Measurements from ENCODE around the gene SLC6A12.

Gene SLC6A12

GRCh38 chr12:257521-258321, 43.8 kb upstream of the SLC6A12 start:
- Histone ChIP-seq H2AFZ (ENCODE audit: low read depth) (no peak overlapping the region), H3K4me3 (IDR thresholded peaks at IDR 0.05; ENCODE audit: insufficient read depth, low read depth, low read length) (no peak overlapping the region), H3K79me2 (ENCODE audit: insufficient read depth, low read depth) (no peaks in the 10 kb centered on the region), H3K4me1 (ENCODE audit: low read depth, poor library complexity, severe bottlenecking) (no peaks in the 10 kb centered on the region), H4K20me1 (ENCODE audit: insufficient read depth) (no peaks in the 10 kb centered on the region), H3K36me3 (ENCODE audit: insufficient read depth) (no peaks in the 10 kb centered on the region), H3K27me3 (ENCODE audit: insufficient read depth, low read depth) (no peaks in the 10 kb centered on the region; the same call in 1 of the 2 replicates), H3K9ac (no peak overlapping the region), H3K27ac (no peak overlapping the region), H3K4me2 (no peak overlapping the region)
- no peak for TF ChIP-seq CTCF (conservative IDR thresholded peaks at IDR 0.05; ENCODE audit: low read depth, low read length)

- H3K79me2 ChIP-seq (ENCODE audit: insufficient read depth, low read depth), result no peaks in the 10 kb centered on the region
- no peaks in the 10 kb centered on the region for H3K36me3 ChIP-seq (ENCODE audit: insufficient read depth)
- no peak overlapping the region for H3K4me2 ChIP-seq
- no peak overlapping the region for H2AFZ ChIP-seq (ENCODE audit: low read depth)
- H3K27ac ChIP-seq, result no peak overlapping the region
- H3K4me3 ChIP-seq (IDR thresholded peaks at IDR 0.05; ENCODE audit: insufficient read depth, low read depth, low read length), result no peak overlapping the region
- H3K27me3 ChIP-seq (ENCODE audit: insufficient read depth, low read depth), result no peaks in the 10 kb centered on the region; the same call in 1 of the 2 replicates
- TF ChIP-seq CTCF (conservative IDR thresholded peaks at IDR 0.05; ENCODE audit: low read depth, low read length), result no peak
- no peaks in the 10 kb centered on the region for H3K4me1 ChIP-seq (ENCODE audit: low read depth, poor library complexity, severe bottlenecking)
- H4K20me1 ChIP-seq (ENCODE audit: insufficient read depth), result no peaks in the 10 kb centered on the region
- no peak overlapping the region for H3K9ac ChIP-seq
Measured at GRCh38 chr12:256958-257357, 43.0 kb upstream of the SLC6A12 start.

GRCh38 chr12:256225-256624, 42.3 kb upstream of the SLC6A12 start:
- no peak for TF ChIP-seq CTCF (conservative IDR thresholded peaks at IDR 0.05; ENCODE audit: low read depth, low read length)
- Histone ChIP-seq H3K9ac (no peak overlapping the region), H3K27ac (no peak overlapping the region), H4K20me1 (ENCODE audit: insufficient read depth) (no peaks in the 10 kb centered on the region), H3K4me1 (ENCODE audit: low read depth, poor library complexity, severe bottlenecking) (no peaks in the 10 kb centered on the region), H3K36me3 (ENCODE audit: insufficient read depth) (no peaks in the 10 kb centered on the region), H3K4me2 (no peak overlapping the region), H2AFZ (ENCODE audit: low read depth) (no peak overlapping the region), H3K27me3 (ENCODE audit: insufficient read depth, low read depth) (no peaks in the 10 kb centered on the region; the same call in 1 of the 2 replicates), H3K79me2 (ENCODE audit: insufficient read depth, low read depth) (no peaks in the 10 kb centered on the region), H3K4me3 (IDR thresholded peaks at IDR 0.05; ENCODE audit: insufficient read depth, low read depth, low read length) (no peak overlapping the region)

GRCh38 chr12:254912-255311, 41.0 kb upstream of the SLC6A12 start:
- Histone ChIP-seq H3K4me2 (no peak overlapping the region), H3K4me1 (ENCODE audit: low read depth, poor library complexity, severe bottlenecking) (no peaks in the 10 kb centered on the region), H3K79me2 (ENCODE audit: insufficient read depth, low read depth) (no peaks in the 10 kb centered on the region), H3K9ac (no peak overlapping the region), H3K4me3 (IDR thresholded peaks at IDR 0.05; ENCODE audit: insufficient read depth, low read depth, low read length) (no peak overlapping the region), H3K27me3 (ENCODE audit: insufficient read depth, low read depth) (no peaks in the 10 kb centered on the region; the same call in 1 of the 2 replicates), H3K27ac (no peak overlapping the region), H2AFZ (ENCODE audit: low read depth) (no peak overlapping the region), H4K20me1 (ENCODE audit: insufficient read depth) (no peaks in the 10 kb centered on the region), H3K36me3 (ENCODE audit: insufficient read depth) (no peaks in the 10 kb centered on the region)
- no peak for TF ChIP-seq CTCF (conservative IDR thresholded peaks at IDR 0.05; ENCODE audit: low read depth, low read length)

All from KMS-11 (cell line).